AG09319 (cell line): ENCODE data around the gene TXNRD2.

Experiments used
- DNase-seq: peaks from one replicate; pipeline ENCODE4 v3.0.0-alpha.2; 2010; ENCODE audit warnings: low read depth; ENCODE audit errors: extremely low read depth
- CTCF ChIP-seq: IDR thresholded peaks from 2 replicates; pipeline ENCODE4 v1.5.1; 2011; ENCODE audit warnings: low read depth, mild to moderate bottlenecking, inconsistent platforms, low read length, moderate library complexity

TXNRD2 gene

GRCh38 chr22:19862619-19863246 is 78.9 kb downstream of the TXNRD2 start:
- no peak for DNase-seq
- TF ChIP-seq CTCF, result no peak

GRCh38 chr22:19859861-19860510 is 81.6 kb downstream of the TXNRD2 start:
- no peak for DNase-seq
- no peak for TF ChIP-seq CTCF

GRCh38 chr22:19857382-19857781 is 84.2 kb downstream of the TXNRD2 start:
- TF ChIP-seq CTCF, result no peak
- DNase-seq, result no peak

GRCh38 chr22:19855504-19856409 is 85.9 kb downstream of the TXNRD2 start:
- DNase-seq, result no peak
- no peak for TF ChIP-seq CTCF

- DNase-seq, result peak; percentile 92
Observed at GRCh38 chr22:19854778-19855503, 86.7 kb downstream of the TXNRD2 start, which contains the start of the genes GNB1L and RTL10. GNB1L (minus strand) TSS chr22:19854874; CDS start chr22:19821355, 33,519 bp downstream. RTL10 (minus strand) TSS chr22:19854874; CDS start chr22:19852261, 2,613 bp downstream.

More at GRCh38 chr22:19854778-19855503, 86.7 kb downstream of the TXNRD2 start, which contains the start of the genes GNB1L and RTL10:
- peak; percentile 10 for TF ChIP-seq CTCF
